ENCODE measurements around the gene TTC28. TPM values are rescaled to one million over a fixed set of nuclear protein-coding genes. Genes with fewer than 3 reads are reported as not detected.
"Not testable (repeated sequence)": the region's sequence is repeated elsewhere in the genome, so short reads cannot be mapped to it uniquely, and the experiment has no call there.

TTC28 gene
- total RNA-seq, 1 donor from 2014 or later = 17.0 TPM

GRCh38 chr22:28680813-28681490 is 1.3 kb upstream of the TTC28 start:
- ATAC-seq; DNase-seq; intact Hi-C loops (cut with micrococcal nuclease): not testable (repeated sequence)

DNA sequence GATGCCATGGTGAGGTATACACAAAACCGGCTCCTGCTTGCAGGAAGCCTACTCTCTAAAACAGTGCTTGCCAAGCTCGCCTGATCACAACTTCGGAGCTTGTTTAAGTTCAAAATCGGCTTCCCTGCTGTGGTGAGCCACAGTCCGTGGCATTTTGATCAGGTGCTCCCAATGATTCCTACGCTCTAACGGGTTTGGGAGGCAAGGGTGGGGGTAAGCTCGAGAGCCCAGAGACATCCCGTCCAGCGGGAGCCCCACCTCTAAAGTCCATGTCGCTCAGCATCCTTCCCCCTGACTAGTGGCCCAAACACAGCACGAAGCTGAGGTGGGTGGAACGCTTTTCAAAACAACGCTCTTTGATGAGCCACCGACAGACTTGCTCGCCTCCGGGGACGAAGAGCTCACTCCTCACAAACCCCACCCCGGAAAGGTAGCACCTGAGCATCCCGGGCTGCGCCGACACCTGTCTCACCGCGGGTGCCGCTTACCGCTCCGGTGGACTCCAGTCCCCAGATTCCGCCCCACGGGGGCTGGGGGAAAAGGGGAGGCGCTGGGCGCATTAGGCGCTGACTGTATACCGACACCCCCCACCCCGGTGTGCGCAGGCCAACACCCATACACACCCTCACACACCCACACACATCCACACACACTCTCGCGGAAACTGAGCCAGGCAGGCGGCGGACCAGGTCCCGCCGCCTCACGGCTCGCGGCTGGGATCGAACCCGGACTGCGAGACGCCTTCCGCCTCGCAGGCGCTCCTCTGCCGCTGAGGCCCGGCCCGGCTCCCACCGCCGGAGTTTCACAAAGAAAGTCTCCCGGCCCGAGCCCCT is 646 bp downstream of the TTC28 start:
- DNase-seq; ATAC-seq; intact Hi-C loops (cut with micrococcal nuclease): not testable (repeated sequence)

DNA sequence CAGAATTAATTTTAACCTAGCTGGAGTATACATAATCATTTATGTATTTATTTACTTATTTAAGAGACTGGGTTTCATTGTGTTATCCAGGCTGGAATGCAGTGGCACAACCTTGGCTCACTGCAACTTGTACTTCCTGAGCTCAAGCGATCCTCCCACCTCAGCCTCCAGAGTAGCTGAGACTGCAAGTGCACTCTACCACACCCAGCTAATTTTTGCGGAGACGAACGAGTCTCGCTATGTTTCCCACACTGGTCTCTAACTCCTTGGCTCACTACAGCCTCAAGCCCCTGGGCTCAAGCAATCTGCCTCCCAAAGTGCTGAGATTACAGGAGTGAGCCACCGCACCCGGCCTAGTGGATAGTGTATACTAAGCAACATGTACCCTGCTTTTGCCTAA is 1.5 kb downstream of the TTC28 start:
- DNase-seq; ATAC-seq; intact Hi-C loops (cut with micrococcal nuclease): not testable (repeated sequence)

DNA sequence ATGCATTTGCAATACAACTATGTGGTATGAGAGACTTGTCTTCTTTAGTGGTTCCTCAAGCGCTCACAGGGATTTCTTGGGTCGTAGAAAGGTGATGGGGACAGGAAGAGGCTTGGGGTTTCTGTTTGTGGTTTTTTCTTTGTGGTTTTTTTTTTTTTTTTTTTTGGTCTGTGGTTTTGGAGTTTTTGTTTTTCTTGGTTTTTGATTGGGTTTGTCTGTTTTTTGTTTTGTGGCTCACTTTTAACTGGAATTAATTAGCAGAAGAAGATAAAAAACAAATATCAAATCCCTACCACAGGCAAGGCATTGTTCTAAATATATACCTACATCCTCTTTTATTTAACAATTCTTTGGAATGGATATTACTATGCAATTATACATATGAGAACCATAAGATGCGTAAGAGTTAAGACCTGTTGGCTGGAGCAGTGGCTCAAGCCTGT is 5.5 kb downstream of the TTC28 start:
- no peak for ATAC-seq
- intact Hi-C loops (cut with micrococcal nuclease) = no loop called here
- no peak for DNase-seq

GRCh38 chr22:28670756-28671155 is 8.9 kb downstream of the TTC28 start:
- intact Hi-C loops (cut with micrococcal nuclease) = no loop called here
- no peak for ATAC-seq
- DNase-seq = no peak

DNA sequence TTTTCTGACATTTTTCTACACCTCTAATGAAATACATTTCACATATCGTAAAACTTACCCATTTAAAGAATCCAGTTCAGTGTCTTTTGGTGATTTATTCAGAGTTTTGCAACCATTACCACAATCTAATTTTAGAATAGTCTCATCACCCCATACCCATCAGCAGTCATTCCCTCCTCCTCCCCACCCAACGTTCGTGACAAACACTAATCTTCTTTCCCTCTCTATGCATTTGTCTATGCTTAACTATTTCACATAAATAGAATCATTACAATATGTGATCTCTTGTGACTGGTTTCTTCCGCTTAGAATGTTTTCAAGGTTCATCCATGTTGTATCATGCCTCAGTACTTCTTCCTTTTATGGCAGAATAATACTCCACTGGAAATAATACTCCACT is 9.5 kb downstream of the TTC28 start:
- intact Hi-C loops (cut with micrococcal nuclease) = no loop called here
- ATAC-seq (no peak), DNase-seq (no peak)

DNA sequence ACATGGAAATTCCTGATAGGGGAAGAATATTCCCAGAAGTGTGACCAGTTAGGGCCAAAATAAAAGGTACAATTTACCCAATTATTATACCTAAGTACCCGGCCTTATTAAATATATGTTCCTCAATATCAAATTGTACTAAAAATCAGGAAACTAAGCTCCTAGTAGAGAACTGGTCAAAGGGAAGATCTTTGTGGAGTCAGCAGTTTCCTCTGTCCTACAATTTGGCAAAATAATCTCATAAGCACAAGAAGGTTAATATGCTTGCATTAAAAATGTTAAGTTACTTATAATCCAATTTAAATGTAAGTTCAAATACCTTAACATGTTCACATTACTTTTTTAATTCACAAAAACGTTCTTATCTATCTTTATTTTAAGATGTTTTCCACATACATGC is 10.3 kb downstream of the TTC28 start:
- intact Hi-C loops (cut with micrococcal nuclease) = no loop called here
- ATAC-seq = no peak

DNA sequence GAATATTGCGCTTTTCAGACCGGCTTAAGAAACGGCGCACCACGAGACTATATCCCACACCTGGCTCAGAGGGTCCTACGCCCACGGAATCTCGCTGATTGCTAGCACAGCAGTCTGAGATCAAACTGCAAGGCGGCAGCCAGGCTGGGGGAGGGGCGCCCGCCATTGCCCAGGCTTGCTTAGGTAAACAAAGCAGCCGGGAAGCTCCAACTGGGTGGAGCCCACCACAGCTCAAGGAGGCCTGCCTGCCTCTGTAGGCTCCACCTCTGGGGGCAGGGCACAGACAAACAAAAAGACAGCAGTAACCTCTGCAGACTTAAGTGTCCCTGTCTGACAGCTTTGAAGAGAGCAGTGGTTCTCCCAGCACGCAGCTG is 16.1 kb downstream of the TTC28 start:
- DNase-seq; intact Hi-C loops (cut with micrococcal nuclease): not testable (repeated sequence)

More for the DNA sequence above, 10.3 kb downstream of the TTC28 start:
- no peak for DNase-seq

DNA sequence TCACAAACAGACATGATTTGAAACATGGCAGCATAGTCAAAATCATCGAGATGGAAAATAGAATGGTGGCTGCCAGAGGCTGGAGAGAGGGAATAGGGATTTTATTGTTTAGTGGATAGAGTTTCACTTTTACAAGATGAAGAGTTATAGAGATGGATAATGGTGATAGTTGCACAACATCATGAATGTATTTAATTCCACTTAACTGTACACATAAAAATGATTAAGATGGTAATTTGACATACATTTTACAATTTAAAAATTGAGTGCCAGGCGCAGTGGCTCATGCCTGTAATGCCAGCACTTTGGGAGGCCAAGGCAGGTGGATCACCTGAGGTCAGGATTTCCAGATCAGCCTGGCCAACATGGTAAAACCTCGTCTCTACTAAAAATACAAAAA is 21.2 kb downstream of the TTC28 start:
- no peak for ATAC-seq
- no peak for DNase-seq
- intact Hi-C loops (cut with micrococcal nuclease) = no loop called here

More for the DNA sequence above, 16.1 kb downstream of the TTC28 start:
- ATAC-seq = not testable (repeated sequence)

DNA sequence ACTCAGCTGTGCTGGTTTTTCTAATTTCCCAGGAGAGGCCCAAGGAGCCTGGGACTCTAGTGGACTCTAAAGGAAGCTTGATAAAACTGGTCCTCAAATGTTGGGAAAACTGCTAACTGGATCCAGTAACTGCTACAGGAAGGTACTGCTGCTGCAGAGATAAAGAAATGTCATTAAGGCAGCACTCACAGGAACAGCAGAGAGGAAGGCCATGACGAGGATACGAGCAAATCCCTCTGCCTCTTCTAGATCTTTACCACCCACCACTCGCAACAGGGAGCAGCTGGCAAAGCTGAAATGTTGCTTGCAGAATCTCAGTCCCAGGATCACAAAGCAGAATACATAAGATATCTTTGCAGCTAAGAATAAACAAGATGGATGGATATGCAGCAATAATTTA is 23.5 kb downstream of the TTC28 start:
- DNase-seq (no peak), ATAC-seq (no peak)
- intact Hi-C loops (cut with micrococcal nuclease) = no loop called here

DNA sequence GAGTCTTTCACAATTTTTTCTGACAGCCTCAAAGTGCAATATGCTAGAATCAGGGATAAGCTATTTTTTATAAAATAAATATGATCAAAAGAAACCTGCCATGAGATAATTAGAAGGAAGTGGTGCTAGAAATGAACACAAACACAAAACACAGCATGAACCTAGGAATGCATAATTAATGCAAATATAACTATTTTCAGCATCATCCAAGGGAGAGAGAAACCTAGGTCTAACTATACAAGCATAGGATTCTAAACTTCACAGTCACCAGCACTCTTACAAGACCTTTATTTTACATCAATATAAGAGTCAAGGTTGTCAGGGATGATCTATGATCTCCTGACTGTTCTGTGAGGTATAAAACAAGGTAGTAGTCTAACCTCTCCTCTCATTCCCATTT is 29.2 kb downstream of the TTC28 start:
- intact Hi-C loops (cut with micrococcal nuclease) = no loop called here
- ATAC-seq (no peak), DNase-seq (no peak)

- no peak for DNase-seq
- intact Hi-C loops (cut with micrococcal nuclease) = no loop called here
- ATAC-seq = no peak
Measured at GRCh38 chr22:28648792-28649191, 30.8 kb downstream of the TTC28 start.

GRCh38 chr22:28647216-28647615 is 32.4 kb downstream of the TTC28 start:
- intact Hi-C loops (cut with micrococcal nuclease) = no loop called here
- no peak for DNase-seq
- ATAC-seq = no peak

- ATAC-seq (no peak), DNase-seq (no peak)
- intact Hi-C loops (cut with micrococcal nuclease) = no loop called here
Measured at GRCh38 chr22:28639321-28639720, 40.3 kb downstream of the TTC28 start.

DNA sequence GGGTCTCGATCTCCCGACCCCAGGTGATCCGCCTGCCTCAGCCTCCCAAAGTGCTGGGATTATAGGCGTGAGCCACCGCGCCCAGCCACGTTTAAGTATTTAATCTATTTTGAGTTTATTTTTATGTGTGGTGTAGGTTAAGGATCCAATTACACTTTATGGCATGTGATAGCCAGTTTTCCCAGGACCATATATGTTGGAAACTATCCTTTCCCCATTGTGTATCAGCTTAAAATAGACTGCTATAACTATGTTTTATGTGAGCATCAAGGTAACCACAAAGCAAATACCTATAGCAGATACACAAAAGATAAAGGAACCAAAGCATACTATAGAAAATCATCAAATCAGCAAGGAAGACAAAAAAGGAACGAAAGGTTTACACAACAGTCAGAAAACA is 42.4 kb downstream of the TTC28 start:
- ATAC-seq (no peak), DNase-seq (no peak)
- intact Hi-C loops (cut with micrococcal nuclease) = no loop called here

GRCh38 chr22:28630177-28630574 is 49.5 kb downstream of the TTC28 start:
- intact Hi-C loops (cut with micrococcal nuclease) = no loop called here
- ATAC-seq (no peak), DNase-seq (no peak)

GRCh38 chr22:28629420-28630176 is 50.0 kb downstream of the TTC28 start:
- DNase-seq = no peak
- no peak for ATAC-seq
- intact Hi-C loops (cut with micrococcal nuclease) = no loop called here

DNA sequence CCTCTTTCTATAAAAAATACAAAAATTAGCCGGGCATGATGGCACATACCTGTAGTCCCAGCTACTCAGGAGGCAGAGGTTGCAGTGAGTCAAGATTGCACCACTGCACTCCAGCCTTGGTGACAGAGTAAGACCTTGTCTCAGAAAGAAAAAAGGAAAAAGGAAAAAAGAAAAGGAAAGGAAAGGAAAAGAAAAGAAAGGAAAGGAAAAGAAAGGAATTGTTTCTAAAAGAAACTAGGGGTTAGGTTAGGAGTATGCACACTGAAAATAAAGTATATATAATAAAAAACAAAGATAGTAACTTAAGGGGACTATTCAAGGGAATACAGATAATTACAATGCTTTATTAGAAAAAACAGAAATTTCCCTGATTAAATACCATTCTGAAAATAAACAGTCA is 50.9 kb downstream of the TTC28 start:
- intact Hi-C loops (cut with micrococcal nuclease) = no loop called here
- ATAC-seq (no peak), DNase-seq (no peak)

GRCh38 chr22:28627791-28628190 is 51.8 kb downstream of the TTC28 start:
- no peak for DNase-seq
- intact Hi-C loops (cut with micrococcal nuclease) = no loop called here
- no peak for ATAC-seq
